ENCODE measurements around the gene UROC1. TPM values are rescaled to one million over a fixed set of nuclear protein-coding genes. Genes with fewer than 3 reads are reported as not detected.

The UROC1 gene
- total RNA-seq, 4 donors from 2014 or later = not detected

GRCh38 chr3:126442094-126442855 is 75.3 kb downstream of the UROC1 start:
- H3K27me3 ChIP-seq = no peaks in the 10 kb centered on the region
- WGBS = 81% methylated on average over 13 of the region's 13 CpGs
- DNase-seq (ENCODE audit: low spot score in 2 of 2) = no peak
- no peak for TF ChIP-seq CTCF (IDR thresholded peaks at IDR 0.05)
- TF ChIP-seq POLR2AphosphoS5 (IDR thresholded peaks at IDR 0.05) = no peak
- TF ChIP-seq EP300 (IDR thresholded peaks at IDR 0.05) = no peak
- no peak for TF ChIP-seq POLR2A (IDR thresholded peaks at IDR 0.05)
- H3K9me3 ChIP-seq = no peaks in the 10 kb centered on the region
- peaks cover 41% of the 10 kb centered on the region for H3K36me3 ChIP-seq
- H3K4me3 ChIP-seq = no peak overlapping the region
- H3K4me1 ChIP-seq = no peaks in the 10 kb centered on the region
- H3K27ac ChIP-seq = no peak overlapping the region

GRCh38 chr3:126441256-126441880 is 76.2 kb downstream of the UROC1 start:
- Histone ChIP-seq H3K27ac (no peak overlapping the region), H3K36me3 (peaks cover 51% of the 10 kb centered on the region), H3K27me3 (no peaks in the 10 kb centered on the region), H3K9me3 (no peaks in the 10 kb centered on the region), H3K4me1 (no peaks in the 10 kb centered on the region), H3K4me3 (no peak overlapping the region)
- no peak for TF ChIP-seq POLR2AphosphoS5 (IDR thresholded peaks at IDR 0.05)
- TF ChIP-seq POLR2A (IDR thresholded peaks at IDR 0.05) = no peak
- TF ChIP-seq CTCF (IDR thresholded peaks at IDR 0.05) = no peak
- TF ChIP-seq EP300 (IDR thresholded peaks at IDR 0.05) = no peak
- no peak for DNase-seq (ENCODE audit: low spot score in 2 of 2)
- 85% methylated on average over 20 of the region's 20 CpGs for whole genome bisulfite sequencing

GRCh38 chr3:126440709-126440995 is 76.9 kb downstream of the UROC1 start:
- TF ChIP-seq CTCF (IDR thresholded peaks at IDR 0.05) (no peak), POLR2A (IDR thresholded peaks at IDR 0.05) (no peak), EP300 (IDR thresholded peaks at IDR 0.05) (no peak), POLR2AphosphoS5 (IDR thresholded peaks at IDR 0.05) (no peak)
- no peak for DNase-seq (ENCODE audit: low spot score in 2 of 2)
- WGBS = 91% methylated on average over 9 of the region's 9 CpGs
- no peak overlapping the region for H3K27ac ChIP-seq
- H3K27me3 ChIP-seq = no peaks in the 10 kb centered on the region
- no peaks in the 10 kb centered on the region for H3K4me1 ChIP-seq
- H3K9me3 ChIP-seq = no peaks in the 10 kb centered on the region
- peaks cover 57% of the 10 kb centered on the region for H3K36me3 ChIP-seq
- no peak overlapping the region for H3K4me3 ChIP-seq

GRCh38 chr3:126439968-126440708 is 77.4 kb downstream of the UROC1 start:
- Histone ChIP-seq H3K4me3 (no peak overlapping the region), H3K27ac (no peak overlapping the region), H3K9me3 (no peaks in the 10 kb centered on the region), H3K36me3 (peaks cover 60% of the 10 kb centered on the region), H3K4me1 (no peaks in the 10 kb centered on the region), H3K27me3 (no peaks in the 10 kb centered on the region)
- 92% methylated on average over 12 of the region's 12 CpGs for WGBS
- no peak for DNase-seq (ENCODE audit: low spot score in 2 of 2)
- no peak for TF ChIP-seq POLR2A (IDR thresholded peaks at IDR 0.05)
- no peak for TF ChIP-seq CTCF (IDR thresholded peaks at IDR 0.05)
- TF ChIP-seq POLR2AphosphoS5 (IDR thresholded peaks at IDR 0.05) = no peak

GRCh38 chr3:126439346-126439967 is 78.1 kb downstream of the UROC1 start:
- 87% methylated on average over 13 of the region's 15 CpGs for WGBS
- no peaks in the 10 kb centered on the region for H3K4me1 ChIP-seq
- no peaks in the 10 kb centered on the region for H3K27me3 ChIP-seq
- DNase-seq (ENCODE audit: low spot score in 2 of 2) = no peak
- no peak for TF ChIP-seq POLR2A (IDR thresholded peaks at IDR 0.05)
- TF ChIP-seq EP300 (IDR thresholded peaks at IDR 0.05) = no peak
- TF ChIP-seq CTCF (IDR thresholded peaks at IDR 0.05) = no peak
- no peak for TF ChIP-seq POLR2AphosphoS5 (IDR thresholded peaks at IDR 0.05)
- H3K9me3 ChIP-seq = no peaks in the 10 kb centered on the region
- H3K27ac ChIP-seq = no peak overlapping the region
- H3K4me3 ChIP-seq = no peak overlapping the region
- peaks cover 63% of the 10 kb centered on the region for H3K36me3 ChIP-seq
